Vagina (tissue), 2 donors: ENCODE results near the gene KNCN. TPM values are rescaled to one million over a fixed set of nuclear protein-coding genes. Genes with fewer than 3 reads are reported as not detected.

ENCODE experiments used
- DNase-seq, 2 donors: peaks; one replicate each; pipeline ENCODE4 v3.0.0-alpha.2; 2017; ENCODE audit errors: extremely low spot score in 2 of 2
- H3K27ac ChIP-seq: fragments of 200-600 bp; sonication (generic); one replicate; pipeline ENCODE4 v1.5.1; 2019
- H3K27me3 ChIP-seq: fragments of 200-600 bp; sonication (generic); one replicate; pipeline ENCODE4 v1.5.1; 2019
- H3K36me3 ChIP-seq, 2 donors: fragments of 200-600 bp; sonication (generic); one replicate each; pipeline ENCODE4 v1.5.1; 2017 to 2019
- H3K4me1 ChIP-seq: fragments of 200-600 bp; sonication (generic); one replicate; pipeline ENCODE4 v1.5.1; 2019
- H3K4me3 ChIP-seq, 2 donors: fragments of 200-600 bp; sonication (generic); 1 replicate in 1 of 2; 2 replicates in 1 of 2; pipeline ENCODE4 v1.5.1; 2016 to 2019
- H3K9me3 ChIP-seq: fragments of 200-600 bp; sonication (generic); one replicate; pipeline ENCODE4 v1.5.1; 2019
- CTCF ChIP-seq, 3 experiments: fragments of 450-650 bp in 2 of 3; fragments of 200-600 bp in 1 of 3; sonication (generic) in 1 of 3; IDR thresholded peaks; one replicate each; pipeline ENCODE4 v1.5.1; 2017 to 2019; ENCODE audit warnings: antibody characterized with exemption in 3 of 3, mild to moderate bottlenecking in 2 of 3, moderate library complexity in 2 of 3
- POLR2A ChIP-seq, 2 donors: fragments of 450-650 bp; IDR thresholded peaks; one replicate each; pipeline ENCODE4 v1.6.1; 2017; ENCODE audit warnings: antibody characterized with exemption in 2 of 2, mild to moderate bottlenecking in 2 of 2, moderate library complexity in 2 of 2
- POLR2AphosphoS5 ChIP-seq, 2 donors: sonication (generic); formaldehyde crosslinking; IDR thresholded peaks; one replicate each; pipeline ENCODE4 v1.9.0; 2017; ENCODE audit warnings: antibody characterized with exemption in 2 of 2, mild to moderate bottlenecking in 2 of 2, low read depth in 1 of 2; ENCODE audit not compliant: insufficient read depth in 1 of 2
- intact Hi-C: fragments of 100-400 bp; cut with DNase I; formaldehyde crosslinking; loops from one replicate; pipeline ENCODE4 v1.15.1; 2023
- total RNA-seq: library from RNA; depleted of rRNA; stranded (reverse); fragments of >200 nt; gene quantifications from one replicate; pipeline ENCODE4 v1.2.3, GENCODE V29; 2016

The KNCN gene
- total RNA-seq, 1 donor from 2014 or later: not detected

DNA sequence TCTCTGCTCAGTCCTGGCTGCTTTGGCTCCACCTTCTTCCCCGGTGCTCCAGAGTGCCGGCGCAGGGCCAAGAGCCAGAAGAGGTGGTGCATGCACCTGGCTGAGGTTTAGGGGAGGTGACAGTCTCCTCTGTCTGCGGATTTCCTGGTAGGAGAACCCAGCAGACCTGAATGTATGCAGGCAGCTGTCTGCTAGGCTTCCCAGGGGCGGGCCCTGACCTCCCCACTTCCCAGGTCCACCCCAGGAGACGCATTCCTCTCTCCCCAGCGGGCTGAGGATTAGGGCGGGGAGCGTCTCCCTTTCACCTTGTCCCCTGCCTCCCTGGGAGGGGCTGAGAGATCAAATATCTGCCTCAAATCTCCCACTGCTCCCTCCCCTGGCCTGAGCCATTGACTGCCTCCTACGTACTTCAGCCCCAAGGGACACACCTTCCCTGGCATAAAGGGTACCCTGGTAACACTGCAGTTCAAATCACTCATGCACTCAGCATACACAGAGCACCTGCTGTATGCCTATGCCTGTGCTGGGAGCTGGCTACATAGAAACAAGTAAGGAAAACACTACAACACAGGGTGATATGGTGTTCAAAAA lies 34.3 kb downstream of the KNCN start:
- intact Hi-C loops: no loop called here
- H3K9me3 ChIP-seq: no peaks in the 10 kb centered on the region
- no peak overlapping the region for H3K4me3 ChIP-seq
- H3K36me3 ChIP-seq: no peaks in the 10 kb centered on the region
- peaks cover 6% of the 10 kb centered on the region for H3K4me1 ChIP-seq
- H3K27ac ChIP-seq: no peak overlapping the region
- no peaks in the 10 kb centered on the region for H3K27me3 ChIP-seq
- DNase-seq: no peak
- no peak for TF ChIP-seq POLR2AphosphoS5 (IDR thresholded peaks at IDR 0.05; ENCODE audit: insufficient read depth in 1 of 2, low read depth in 1 of 2)
- TF ChIP-seq CTCF (IDR thresholded peaks at IDR 0.05): no peak
- no peak for TF ChIP-seq POLR2A (IDR thresholded peaks at IDR 0.05)

DNA sequence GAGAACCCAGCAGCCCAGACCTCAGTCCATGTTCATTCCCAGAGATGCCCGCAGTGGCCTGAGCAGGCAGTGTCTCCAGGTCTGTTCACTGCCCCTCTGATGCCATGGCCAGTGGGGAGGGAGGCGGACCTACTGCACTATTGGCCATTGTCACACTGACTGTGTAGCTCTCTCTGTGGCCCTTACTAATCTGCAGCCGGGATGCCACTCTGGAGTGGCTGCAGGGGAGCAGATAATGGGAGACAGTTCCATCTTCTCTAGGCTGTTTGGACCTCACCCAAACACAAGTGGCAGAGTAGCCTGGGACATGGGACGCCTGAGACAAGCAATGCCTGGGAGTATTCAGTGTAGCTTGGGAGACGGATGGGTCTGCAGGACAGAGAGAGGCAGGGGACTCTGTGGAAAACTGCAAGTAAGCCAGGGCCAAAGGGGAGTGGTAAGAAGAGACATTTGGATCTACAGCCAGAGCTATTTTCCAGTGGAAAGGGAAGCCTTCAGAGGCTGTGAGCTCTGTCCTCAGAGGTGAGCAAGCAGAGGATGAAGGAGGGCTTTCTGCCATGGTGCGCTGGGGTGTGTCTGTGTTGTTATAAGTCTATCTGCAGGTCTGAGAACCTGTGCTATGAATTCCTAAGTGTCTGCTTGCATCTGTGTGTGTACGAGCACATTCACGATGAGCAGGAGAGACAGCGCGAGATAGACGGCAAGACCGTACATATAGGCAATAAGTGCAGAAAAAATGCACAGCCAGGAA lies 35.1 kb downstream of the KNCN start:
- no peak for TF ChIP-seq CTCF (IDR thresholded peaks at IDR 0.05)
- no peak for TF ChIP-seq POLR2A (IDR thresholded peaks at IDR 0.05)
- no peak for TF ChIP-seq POLR2AphosphoS5 (IDR thresholded peaks at IDR 0.05; ENCODE audit: insufficient read depth in 1 of 2, low read depth in 1 of 2)
- intact Hi-C loops: no loop called here

GRCh38 chr1:46515576-46515975 lies 35.9 kb downstream of the KNCN start:
- no peak for TF ChIP-seq POLR2A (IDR thresholded peaks at IDR 0.05)
- intact Hi-C loops: no loop called here
- H3K27me3 ChIP-seq: no peaks in the 10 kb centered on the region
- DNase-seq: no peak
- H3K4me1 ChIP-seq: no peaks in the 10 kb centered on the region
- H3K27ac ChIP-seq: no peak overlapping the region
- H3K36me3 ChIP-seq: no peaks in the 10 kb centered on the region
- no peaks in the 10 kb centered on the region for H3K9me3 ChIP-seq
- H3K4me3 ChIP-seq: no peak overlapping the region

More for the DNA sequence above, 35.1 kb downstream of the KNCN start:
- DNase-seq: no peak
- no peak overlapping the region for H3K4me3 ChIP-seq
- no peaks in the 10 kb centered on the region for H3K27me3 ChIP-seq
- H3K27ac ChIP-seq: no peak overlapping the region
- H3K9me3 ChIP-seq: no peaks in the 10 kb centered on the region
- H3K4me1 ChIP-seq: no peaks in the 10 kb centered on the region
- H3K36me3 ChIP-seq: no peaks in the 10 kb centered on the region

GRCh38 chr1:46513536-46513935 lies 37.9 kb downstream of the KNCN start:
- Histone ChIP-seq H3K9me3 (no peaks in the 10 kb centered on the region), H3K36me3 (no peaks in the 10 kb centered on the region), H3K4me3 (no peak overlapping the region), H3K27ac (no peak overlapping the region), H3K27me3 (no peaks in the 10 kb centered on the region), H3K4me1 (no peaks in the 10 kb centered on the region)
- TF ChIP-seq POLR2AphosphoS5 (IDR thresholded peaks at IDR 0.05; ENCODE audit: insufficient read depth in 1 of 2, low read depth in 1 of 2): no peak
- no peak for TF ChIP-seq CTCF (IDR thresholded peaks at IDR 0.05)
- no peak for TF ChIP-seq POLR2A (IDR thresholded peaks at IDR 0.05)
- no peak for DNase-seq
- intact Hi-C loops: no loop called here

DNA sequence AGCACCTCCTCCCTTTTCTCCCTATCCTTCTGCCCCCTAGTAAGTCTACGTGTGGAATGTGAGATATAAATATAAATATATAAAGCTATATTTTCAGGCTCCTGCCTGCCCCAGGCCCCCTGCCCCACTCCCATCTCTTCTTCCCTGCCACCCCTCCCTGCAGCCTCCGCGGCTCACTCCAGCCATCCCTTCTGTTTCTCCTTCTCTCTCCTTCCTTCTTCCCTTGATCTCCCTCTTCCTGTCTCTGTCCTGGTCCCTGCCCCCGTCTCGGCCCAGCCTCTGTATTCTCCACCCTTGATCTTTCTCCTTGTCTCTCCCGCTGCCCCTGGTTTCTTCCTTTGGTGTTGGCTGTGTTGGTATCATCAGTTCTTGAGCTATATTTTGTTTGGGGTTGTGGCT lies 38.7 kb downstream of the KNCN start:
- intact Hi-C loops: no loop called here
- Histone ChIP-seq H3K27ac (no peak overlapping the region), H3K4me1 (no peaks in the 10 kb centered on the region), H3K9me3 (no peaks in the 10 kb centered on the region), H3K4me3 (no peak overlapping the region), H3K27me3 (no peaks in the 10 kb centered on the region), H3K36me3 (no peaks in the 10 kb centered on the region)
- no peak for DNase-seq
- TF ChIP-seq POLR2AphosphoS5 (IDR thresholded peaks at IDR 0.05; ENCODE audit: insufficient read depth in 1 of 2, low read depth in 1 of 2) (no peak), POLR2A (IDR thresholded peaks at IDR 0.05) (no peak), CTCF (IDR thresholded peaks at IDR 0.05) (no peak)
